22Rv1 (cell line): ENCODE measurements around the gene MYO18B.

Source experiments
- CTCF ChIP-seq: fragments of 450-650 bp; IDR thresholded peaks from 2 replicates; pipeline ENCODE4 v1.5.1; 2017; ENCODE audit warnings: mild to moderate bottlenecking
- ZFX ChIP-seq: fragments of 450-650 bp; IDR thresholded peaks from 2 replicates; pipeline ENCODE4 v1.6.1; 2017; ENCODE audit warnings: antibody characterized with exemption, borderline replicate concordance

GRCh38 chr22:25816522-25817059, 74.6 kb downstream of the MYO18B start:
- TF ChIP-seq CTCF, result no peak
- TF ChIP-seq ZFX, result no peak
